H9 (cell line): ENCODE data around the gene AMN. TPM values are rescaled to one million over a fixed set of nuclear protein-coding genes. Genes with fewer than 3 reads are reported as not detected.

Experiments used
- DNase-seq: peaks from one replicate; pipeline ENCODE4 v3.0.0-alpha.2; 2017
- H2AFZ ChIP-seq: one replicate; pipeline ENCODE4 v1.6.1; 2013; ENCODE audit warnings: mild to moderate bottlenecking, low read length, control low read depth, moderate library complexity
- H2AK5ac ChIP-seq: 2 replicates; pipeline ENCODE4 v1.6.1; 2013; ENCODE audit warnings: low read length, control low read depth, mixed read lengths; ENCODE audit not compliant: insufficient read length
- H2BK120ac ChIP-seq: one replicate; pipeline ENCODE4 v1.6.1; 2013; ENCODE audit warnings: low read depth, mild to moderate bottlenecking, low read length, control low read depth, inconsistent platforms; ENCODE audit not compliant: poor library complexity, severe bottlenecking
- H2BK12ac ChIP-seq: 2 replicates; pipeline ENCODE4 v1.6.1; 2013; ENCODE audit warnings: low read length, control low read depth, mixed read lengths, low read depth; ENCODE audit not compliant: insufficient read length
- H2BK15ac ChIP-seq: 2 replicates; pipeline ENCODE4 v1.6.1; 2013; ENCODE audit warnings: low read depth, low read length, control low read depth
- H2BK20ac ChIP-seq: one replicate; pipeline ENCODE4 v1.6.1; 2013; ENCODE audit warnings: low read depth, mild to moderate bottlenecking, low read length, control low read depth, inconsistent platforms; ENCODE audit not compliant: poor library complexity, severe bottlenecking
- H2BK5ac ChIP-seq: 2 replicates; pipeline ENCODE4 v1.6.1; 2013; ENCODE audit warnings: low read length, control low read depth, mixed read lengths; ENCODE audit not compliant: insufficient read length
- H3K14ac ChIP-seq: 2 replicates; pipeline ENCODE4 v1.6.1; 2013; ENCODE audit warnings: low read length, control low read depth; ENCODE audit not compliant: insufficient read depth
- H3K18ac ChIP-seq: 2 replicates; pipeline ENCODE4 v1.6.1; 2013; ENCODE audit warnings: low read depth, mild to moderate bottlenecking, mixed read lengths, low read length, control low read depth; ENCODE audit not compliant: insufficient read length
- H3K23ac ChIP-seq: 2 replicates; pipeline ENCODE4 v1.6.1; 2013; ENCODE audit warnings: low read length, control low read depth, mixed read lengths, low read depth; ENCODE audit not compliant: insufficient read length
- H3K23me2 ChIP-seq: 2 replicates; pipeline ENCODE4 v1.6.1; 2013; ENCODE audit warnings: low read depth, mild to moderate bottlenecking, mixed read lengths, low read length, control low read depth; ENCODE audit not compliant: insufficient read length, poor library complexity, severe bottlenecking
- H3K27ac ChIP-seq: 2 replicates; pipeline ENCODE4 v1.5.1; 2013; ENCODE audit warnings: low read length, control low read depth, mixed read lengths, low read depth; ENCODE audit not compliant: insufficient read length
- H3K27me3 ChIP-seq: 2 replicates; pipeline ENCODE4 v1.6.1; 2013; ENCODE audit warnings: low read length, control low read depth, inconsistent platforms; ENCODE audit not compliant: insufficient read depth
- H3K4ac ChIP-seq: 2 replicates; pipeline ENCODE4 v1.6.1; 2013; ENCODE audit warnings: low read depth, mild to moderate bottlenecking, control low read depth, inconsistent platforms, low read length, moderate library complexity
- H3K4me1 ChIP-seq: 2 replicates; pipeline ENCODE4 v1.6.1; 2013; ENCODE audit warnings: low read length, control low read depth, inconsistent platforms; ENCODE audit not compliant: insufficient read depth
- H3K4me2 ChIP-seq: 2 replicates; pipeline ENCODE4 v1.6.1; 2013; ENCODE audit warnings: low read length, control low read depth, mixed read lengths; ENCODE audit not compliant: insufficient read length, insufficient read depth
- H3K56ac ChIP-seq: 2 replicates; pipeline ENCODE4 v1.6.1; 2013; ENCODE audit warnings: low read depth, mild to moderate bottlenecking, mixed read lengths, low read length, control low read depth; ENCODE audit not compliant: insufficient read length
- H3K79me1 ChIP-seq: 2 replicates; pipeline ENCODE4 v1.6.1; 2013; ENCODE audit warnings: low read depth, mild to moderate bottlenecking, moderate library complexity, low read length, control low read depth, inconsistent platforms; ENCODE audit not compliant: insufficient read depth, poor library complexity, severe bottlenecking
- H3K79me2 ChIP-seq: 2 replicates; pipeline ENCODE4 v1.6.1; 2013; ENCODE audit warnings: low read length, control low read depth, inconsistent platforms; ENCODE audit not compliant: insufficient read depth
- H3K9ac ChIP-seq: 2 replicates; pipeline ENCODE4 v1.6.1; 2013; ENCODE audit warnings: low read length, control low read depth, mixed read lengths; ENCODE audit not compliant: insufficient read length; ENCODE audit errors: extremely low read depth
- H3K9me3 ChIP-seq: one replicate; pipeline ENCODE4 v1.6.1; 2013; ENCODE audit warnings: low read depth, low read length, inconsistent platforms; ENCODE audit not compliant: control insufficient read depth
- H3T11ph ChIP-seq: one replicate; pipeline ENCODE4 v1.6.1; 2013; ENCODE audit warnings: mild to moderate bottlenecking, low read length, control low read depth, inconsistent platforms
- H4K20me1 ChIP-seq: one replicate; pipeline ENCODE4 v1.6.1; 2013; ENCODE audit not compliant: control insufficient read depth, insufficient read length, insufficient read depth
- H4K5ac ChIP-seq: 2 replicates; pipeline ENCODE4 v1.6.1; 2013; ENCODE audit warnings: low read depth, mild to moderate bottlenecking, mixed read lengths, low read length, control low read depth; ENCODE audit not compliant: insufficient read length
- H4K8ac ChIP-seq: replicated peaks from 2 replicates; pipeline ENCODE4 v1.6.1; 2013; ENCODE audit warnings: low read length, control low read depth, mixed read lengths, low read depth; ENCODE audit not compliant: insufficient read length
- H4K91ac ChIP-seq: 2 replicates; pipeline ENCODE4 v1.6.1; 2013; ENCODE audit warnings: low read depth, mild to moderate bottlenecking, moderate library complexity, mixed read lengths, low read length, control low read depth; ENCODE audit not compliant: insufficient read length
- H3K27ac Mint-ChIP-seq, 3 experiments: 2 replicates in 2 of 3; 3 replicates in 1 of 3; pipeline ENCODE4 v1.8.0; 2020 to 2021; ENCODE audit warnings: mixed read lengths in 3 of 3, mild to moderate bottlenecking in 1 of 3, moderate library complexity in 1 of 3
- H3K27me3 Mint-ChIP-seq: 2 replicates; pipeline ENCODE4 v1.8.0; 2021; ENCODE audit warnings: low read depth, mild to moderate bottlenecking, moderate library complexity, mixed read lengths
- H3K36me3 Mint-ChIP-seq, 3 experiments: 2 replicates in 2 of 3; 3 replicates in 1 of 3; pipeline ENCODE4 v1.8.0; 2020 to 2021; ENCODE audit warnings: low read depth in 3 of 3, mixed read lengths in 3 of 3; ENCODE audit not compliant: insufficient read depth in 1 of 3
- H3K4me1 Mint-ChIP-seq, 2 experiments: 2 replicates each; pipeline ENCODE4 v1.8.0; 2020; ENCODE audit warnings: mixed read lengths in 2 of 2
- H3K4me3 Mint-ChIP-seq, 2 experiments: 2 replicates in 1 of 2; 3 replicates in 1 of 2; pipeline ENCODE4 v1.8.0; 2020 to 2021; ENCODE audit warnings: mild to moderate bottlenecking in 2 of 2, mixed read lengths in 2 of 2, moderate library complexity in 1 of 2
- H3K9me3 Mint-ChIP-seq, 2 experiments: 2 replicates in 1 of 2; 3 replicates in 1 of 2; pipeline ENCODE4 v1.8.0; 2020; ENCODE audit warnings: mild to moderate bottlenecking in 2 of 2, mixed read lengths in 2 of 2, moderate library complexity in 1 of 2
- WGBS: extraction: QIAGEN DNeasy Blood & Tissue Kit; methylation state at CpG from one replicate; pipeline ENCODE4 v1.1.7; 2013; ENCODE audit warnings: missing lambda C conversion rate, low lambda C conversion rate, mixed read lengths; ENCODE audit not compliant: insufficient read length; ENCODE audit errors: extremely low coverage; 5-methylcytosine and 5-hydroxymethylcytosine counted together
- total RNA-seq: library from RNA; stranded (reverse); gene quantifications from 2 replicates; pipeline ENCODE4 v1.2.1, GENCODE V29; 2021
- TF ChIP-seq, protein P1 (sequence below): fragments of 200-600 bp; sonication (generic); conservative IDR thresholded peaks from 3 replicates; pipeline ENCODE4 v1.8.0; 2021; ENCODE audit warnings: antibody characterized with exemption, mild to moderate bottlenecking

AMN gene
- total RNA-seq, 1 experiment from 2014 or later = 1.9 TPM

DNA sequence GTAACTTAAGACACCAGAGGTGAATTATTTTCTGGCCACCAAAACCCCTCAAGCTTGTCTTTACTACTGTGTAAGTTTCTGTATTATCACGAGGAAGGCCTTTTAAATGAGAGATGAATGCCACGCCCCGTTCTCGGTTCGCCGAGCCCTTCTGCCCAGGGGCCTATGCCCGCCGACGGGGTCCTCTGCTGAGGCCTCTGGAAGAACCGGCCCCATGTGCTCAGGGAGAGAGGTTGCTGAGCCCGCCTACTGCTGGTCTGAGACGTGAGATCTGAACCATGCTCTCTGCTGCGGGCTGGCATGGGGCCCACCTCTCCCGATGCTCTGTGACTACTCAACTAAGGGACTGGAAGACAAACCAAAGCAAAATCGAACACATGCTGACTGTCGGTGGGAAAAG lies 21.0 kb downstream of the AMN start:
- no peaks in the 10 kb centered on the region for H4K20me1 ChIP-seq
- H3K27me3 ChIP-seq = no peaks in the 10 kb centered on the region
- H4K5ac ChIP-seq = no peak overlapping the region
- H3K4me1 ChIP-seq = no peaks in the 10 kb centered on the region
- no peak overlapping the region for H2BK20ac ChIP-seq
- Mint-ChIP-seq H3K36me3 (peaks cover 34 to 82% (median 66%) of the 10 kb centered on the region in 3 experiments), H3K27me3 (no peaks in the 10 kb centered on the region), H3K9me3 (no peaks in the 10 kb centered on the region), H3K4me1 (no peaks in the 10 kb centered on the region), H3K4me3 (no peak overlapping the region), H3K27ac (no peak overlapping the region; a peak in 1 of 7 replicates)
- H3K4ac ChIP-seq = no peak overlapping the region
- no peak overlapping the region for H4K8ac ChIP-seq
- no peaks in the 10 kb centered on the region for H3K23me2 ChIP-seq
- H3K79me2 ChIP-seq = no peaks in the 10 kb centered on the region
- H3K4me2 ChIP-seq = no peak overlapping the region
- no CpG with 5 or more reads among the region's 16 CpGs for WGBS
- H2BK15ac ChIP-seq = no peak overlapping the region
- H2BK120ac ChIP-seq = no peak overlapping the region
- no peak overlapping the region for H3K14ac ChIP-seq
- no peak overlapping the region for H2BK12ac ChIP-seq
- H3K18ac ChIP-seq = no peak overlapping the region
- no peak overlapping the region for H3K23ac ChIP-seq
- H2AK5ac ChIP-seq = no peak overlapping the region
- no peaks in the 10 kb centered on the region for H3K9me3 ChIP-seq
- H3K9ac ChIP-seq = no peak overlapping the region
- H2AFZ ChIP-seq = no peak overlapping the region
- TF ChIP-seq, protein P1, sequence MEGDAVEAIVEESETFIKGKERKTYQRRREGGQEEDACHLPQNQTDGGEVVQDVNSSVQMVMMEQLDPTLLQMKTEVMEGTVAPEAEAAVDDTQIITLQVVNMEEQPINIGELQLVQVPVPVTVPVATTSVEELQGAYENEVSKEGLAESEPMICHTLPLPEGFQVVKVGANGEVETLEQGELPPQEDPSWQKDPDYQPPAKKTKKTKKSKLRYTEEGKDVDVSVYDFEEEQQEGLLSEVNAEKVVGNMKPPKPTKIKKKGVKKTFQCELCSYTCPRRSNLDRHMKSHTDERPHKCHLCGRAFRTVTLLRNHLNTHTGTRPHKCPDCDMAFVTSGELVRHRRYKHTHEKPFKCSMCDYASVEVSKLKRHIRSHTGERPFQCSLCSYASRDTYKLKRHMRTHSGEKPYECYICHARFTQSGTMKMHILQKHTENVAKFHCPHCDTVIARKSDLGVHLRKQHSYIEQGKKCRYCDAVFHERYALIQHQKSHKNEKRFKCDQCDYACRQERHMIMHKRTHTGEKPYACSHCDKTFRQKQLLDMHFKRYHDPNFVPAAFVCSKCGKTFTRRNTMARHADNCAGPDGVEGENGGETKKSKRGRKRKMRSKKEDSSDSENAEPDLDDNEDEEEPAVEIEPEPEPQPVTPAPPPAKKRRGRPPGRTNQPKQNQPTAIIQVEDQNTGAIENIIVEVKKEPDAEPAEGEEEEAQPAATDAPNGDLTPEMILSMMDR = no peak
- no peak overlapping the region for H3T11ph ChIP-seq
- H3K27ac ChIP-seq = no peak overlapping the region
- H3K56ac ChIP-seq = no peak overlapping the region
- no peak overlapping the region for H2BK5ac ChIP-seq
- no peak for DNase-seq
- H3K79me1 ChIP-seq = no peaks in the 10 kb centered on the region
- no peak overlapping the region for H4K91ac ChIP-seq
